ENCODE measurements around the gene EGR1.

EGR1 gene

DNA sequence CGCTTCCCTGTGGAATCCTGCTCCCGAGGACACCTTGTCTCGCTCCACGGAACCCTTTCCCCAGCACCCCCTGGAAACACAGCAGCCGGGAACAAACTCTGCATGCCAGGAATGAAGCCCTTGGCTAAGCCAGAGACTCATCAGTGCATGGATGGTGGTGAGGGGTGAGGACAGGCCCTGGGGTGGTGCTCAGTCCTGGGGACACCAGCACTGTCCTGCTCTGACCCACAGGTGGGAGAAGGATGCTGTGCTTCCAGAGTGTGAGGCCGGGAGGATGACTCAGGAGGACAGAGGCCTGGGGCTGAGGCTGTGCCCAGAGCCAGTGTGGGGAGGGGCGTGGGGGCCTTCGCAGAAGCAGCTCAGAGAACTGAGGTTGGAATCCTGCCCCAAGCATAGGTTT is 11.2 kb upstream of the EGR1 start:
- DNase-seq = no peak

DNA sequence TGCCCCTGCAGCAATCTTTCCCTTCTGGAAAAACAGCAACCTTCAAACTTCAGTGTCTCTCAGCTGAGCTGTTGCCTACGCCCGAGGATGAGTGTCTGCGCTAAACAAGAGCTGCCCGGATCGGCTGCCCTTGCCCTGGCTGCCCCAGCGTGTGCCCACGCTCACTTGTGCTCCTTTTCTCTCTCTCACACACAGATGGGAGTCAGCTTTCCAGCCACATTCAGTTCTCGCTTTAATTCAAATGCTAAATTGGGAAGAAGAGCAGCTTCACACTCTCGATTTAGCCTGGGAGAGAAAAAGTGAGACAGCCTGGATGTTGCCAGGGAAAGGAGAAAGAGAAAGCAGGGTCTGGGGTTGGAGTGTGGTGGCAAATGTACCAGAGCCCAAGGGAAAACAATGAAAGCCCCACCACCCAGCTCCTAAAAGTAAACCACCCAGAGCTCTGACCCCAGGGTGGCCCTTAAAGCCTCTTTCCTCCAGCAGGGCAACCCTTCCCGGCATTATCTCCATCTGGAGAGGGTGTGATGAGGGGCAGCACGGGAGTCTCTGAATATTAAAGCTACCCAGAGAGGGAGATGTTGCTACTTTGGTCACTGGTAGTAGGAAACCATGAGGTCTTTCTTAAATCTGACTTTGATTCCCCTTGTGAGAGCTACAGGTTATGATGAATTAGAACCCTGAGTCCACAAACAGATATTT is 9.9 kb upstream of the EGR1 start:
- no peak for DNase-seq

DNA sequence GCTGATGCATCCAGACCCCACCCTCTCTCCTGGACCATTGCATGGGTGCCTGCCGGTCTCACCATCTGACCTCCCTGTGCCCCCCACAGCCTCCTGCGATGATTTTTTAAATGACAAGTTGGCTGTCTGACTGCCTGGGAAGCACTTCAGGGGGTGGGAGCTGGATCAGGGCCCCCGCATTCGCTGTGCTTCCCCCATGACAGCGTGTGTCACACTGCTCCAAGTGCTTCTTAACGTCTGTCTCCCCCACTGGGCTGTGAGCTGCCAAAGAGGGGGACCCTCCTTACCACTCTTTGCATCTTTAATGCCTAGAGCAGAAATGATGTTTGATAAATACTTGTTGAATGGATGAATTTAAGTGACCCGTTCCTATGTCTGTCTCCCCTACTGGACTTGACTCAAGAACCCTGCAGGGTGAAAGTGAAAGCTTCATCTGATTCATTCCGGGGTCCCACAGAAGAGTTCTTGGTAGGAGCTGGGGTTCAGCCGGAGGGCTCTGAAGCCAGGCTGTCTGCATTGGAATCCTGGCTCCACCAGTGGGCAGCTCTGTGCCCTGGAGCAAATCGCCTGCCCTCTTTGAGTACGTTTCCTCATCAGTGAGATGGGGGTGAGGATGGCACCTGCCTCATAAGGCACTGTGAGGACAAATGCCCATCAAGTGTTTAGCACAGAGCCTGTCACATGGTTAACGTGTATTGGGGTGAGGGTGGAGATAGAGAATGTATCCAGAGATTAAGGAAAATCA is 7.6 kb upstream of the EGR1 start:
- DNase-seq = no peak

DNA sequence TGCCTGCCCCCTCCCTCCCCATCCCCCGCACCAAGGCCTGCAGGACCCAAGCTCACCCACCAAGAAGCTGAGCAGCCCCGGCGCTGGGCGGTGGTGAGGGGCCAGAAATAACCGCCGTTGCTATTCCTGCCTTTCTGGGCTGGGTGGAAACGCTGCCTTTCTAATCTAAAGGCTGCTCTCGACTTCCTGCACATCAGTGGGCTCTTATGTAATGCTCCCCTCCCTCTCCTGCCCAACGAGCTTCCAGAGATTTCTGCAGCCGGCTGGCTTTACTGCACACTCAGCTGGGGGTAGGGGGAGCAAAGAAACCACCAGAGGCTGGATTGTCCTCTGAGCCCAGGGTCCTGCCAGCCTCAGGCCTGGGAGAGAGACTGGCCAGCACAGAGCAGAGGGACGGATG is 6.9 kb upstream of the EGR1 start:
- no peak for DNase-seq

DNA sequence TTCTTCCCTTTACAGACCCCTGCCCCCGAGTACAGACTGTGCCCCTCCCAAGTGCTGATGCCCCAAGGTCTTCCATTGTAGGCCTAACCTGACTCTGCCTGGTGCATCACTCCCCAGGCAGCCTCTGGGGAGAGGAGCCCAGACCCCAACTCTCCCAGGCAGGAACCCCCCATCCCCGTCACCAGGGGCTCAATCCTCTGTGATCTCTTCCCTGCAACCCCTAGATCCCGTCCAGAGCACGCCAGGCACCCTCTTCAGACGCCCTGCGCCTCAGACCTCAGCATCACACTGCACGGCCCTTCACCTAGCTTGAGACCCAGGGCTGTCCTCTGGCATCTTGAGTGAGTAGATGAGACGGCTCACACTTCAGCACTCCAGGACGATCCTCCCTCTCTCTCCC is 6.4 kb upstream of the EGR1 start:
- no peak for DNase-seq

DNA sequence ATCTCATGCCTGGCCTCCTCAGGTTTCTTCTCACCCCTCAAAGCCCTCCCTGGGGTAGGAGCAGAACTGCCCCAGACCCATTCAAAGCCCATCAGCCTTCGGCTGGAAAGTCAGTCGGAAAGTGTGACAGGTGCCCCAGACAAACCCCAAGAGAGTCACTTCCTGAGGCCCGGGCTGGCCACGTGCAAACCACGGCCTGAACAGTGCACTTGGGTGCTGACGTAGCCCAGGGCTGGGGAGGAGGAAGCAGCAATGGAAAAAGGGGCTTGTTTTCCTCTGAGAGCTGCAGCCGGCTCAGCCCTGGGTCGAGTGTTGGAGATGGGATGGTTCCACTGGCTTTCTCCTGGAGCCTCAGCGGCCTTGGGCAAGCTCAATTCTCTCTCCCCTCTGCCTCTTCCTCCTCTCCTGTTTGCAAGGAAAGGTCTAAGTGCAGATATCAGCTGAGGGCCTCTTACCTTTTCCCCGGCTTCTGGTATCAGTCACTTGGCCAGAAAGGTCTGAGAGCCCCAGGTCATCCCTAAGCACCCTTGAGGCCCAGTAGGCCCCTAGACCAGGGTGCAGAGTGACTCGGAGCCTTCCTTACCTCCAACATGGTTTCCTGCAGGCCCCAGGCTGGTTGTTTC is 5.9 kb upstream of the EGR1 start:
- no peak for DNase-seq

DNA sequence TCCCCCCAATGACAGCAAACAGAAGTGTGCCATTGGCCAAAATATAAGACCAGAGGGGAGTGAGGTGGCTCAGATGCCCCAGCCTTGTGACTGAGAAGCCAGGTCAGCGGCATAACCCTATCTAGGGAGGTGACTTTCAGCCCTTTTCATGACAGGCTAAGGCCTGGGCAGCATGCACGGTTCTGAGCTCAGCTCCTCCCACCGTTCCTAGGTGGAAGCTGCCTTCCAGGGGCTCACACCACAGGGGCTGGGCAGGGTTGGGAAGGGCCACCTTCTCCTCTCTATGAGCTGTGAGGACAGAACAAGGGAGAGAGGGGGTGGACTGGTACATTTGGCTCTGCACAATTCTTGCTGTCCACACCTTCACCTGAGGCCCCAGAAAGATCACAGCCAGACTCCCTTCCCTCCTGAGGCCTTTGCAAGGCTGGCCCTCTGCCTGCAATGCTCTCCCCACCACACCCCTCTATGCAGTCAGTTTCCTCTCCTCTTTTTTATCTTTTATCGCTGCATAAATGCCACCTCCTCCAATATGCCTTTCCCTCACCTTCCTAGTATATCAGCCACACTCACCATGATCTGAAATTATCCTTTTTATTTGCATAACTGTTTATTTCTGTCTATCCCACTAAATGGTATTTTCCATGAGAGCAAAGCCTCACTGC is 5.1 kb upstream of the EGR1 start:
- no peak for DNase-seq

DNA sequence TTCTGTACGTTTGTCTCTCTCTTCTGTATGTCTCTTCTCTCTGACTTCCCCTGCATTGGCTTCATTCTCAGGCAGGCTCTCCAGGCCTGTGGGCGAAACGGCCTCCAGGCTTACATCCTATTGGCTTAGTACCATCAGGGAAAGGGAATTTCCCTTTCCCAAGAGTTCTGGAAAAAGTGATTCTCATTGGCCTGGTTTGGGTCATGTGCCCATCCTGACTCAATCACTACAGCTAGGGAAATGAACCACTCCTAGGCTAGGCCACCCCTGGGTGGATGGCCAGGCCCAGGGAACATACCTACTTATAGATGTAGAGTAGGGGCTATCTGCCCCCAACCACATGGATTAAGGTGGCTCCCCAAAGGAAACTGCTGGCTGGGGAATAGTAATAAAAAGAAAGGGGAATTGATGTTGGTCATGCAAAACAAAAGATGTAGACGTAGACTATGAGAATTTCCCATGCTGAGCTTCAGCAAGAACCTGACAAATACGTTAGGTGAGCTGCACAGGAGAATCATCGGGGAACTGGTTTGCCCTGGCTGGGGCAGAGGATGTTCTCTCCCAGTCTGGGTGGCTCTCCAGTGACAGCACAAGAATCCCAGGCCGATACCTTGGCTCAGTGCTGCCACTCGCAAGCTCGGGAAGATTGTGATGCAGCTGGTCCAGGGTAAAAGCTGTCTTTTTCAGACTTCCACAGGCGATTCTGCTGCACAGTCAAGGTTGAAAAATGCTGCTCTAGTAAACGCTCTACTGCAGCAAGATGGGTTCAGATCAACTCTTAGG is 3.7 kb upstream of the EGR1 start:
- DNase-seq = no peak

DNA sequence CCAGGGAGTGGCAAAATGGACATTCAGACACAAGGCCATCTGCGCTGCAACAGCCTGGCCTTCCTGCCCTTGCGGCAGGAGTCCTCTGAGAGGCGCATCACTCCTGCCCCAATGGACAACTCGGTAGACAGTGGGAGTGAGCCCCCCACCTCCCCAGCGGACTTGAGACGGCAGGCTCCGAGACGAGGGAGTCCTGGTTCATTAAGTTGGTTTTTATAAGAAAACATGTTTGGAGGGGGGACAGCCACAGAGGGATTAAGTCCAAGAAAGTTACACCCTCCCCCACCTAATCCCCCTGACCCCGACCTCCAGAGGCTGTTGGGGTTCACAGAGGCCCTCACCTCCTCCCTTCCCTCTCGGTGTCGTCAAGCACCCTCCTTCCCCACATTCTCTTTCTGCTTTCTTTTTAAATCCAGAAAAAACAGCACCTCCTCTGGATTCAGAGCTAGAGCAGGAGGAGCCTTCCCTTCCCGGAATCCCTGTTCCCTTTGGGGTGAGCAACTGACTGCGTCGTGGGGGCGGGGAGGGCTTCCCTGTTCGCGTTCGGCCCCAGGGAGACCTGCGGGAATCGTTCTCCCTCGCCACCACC is 1.8 kb upstream of the EGR1 start:
- DNase-seq = no peak

DNA sequence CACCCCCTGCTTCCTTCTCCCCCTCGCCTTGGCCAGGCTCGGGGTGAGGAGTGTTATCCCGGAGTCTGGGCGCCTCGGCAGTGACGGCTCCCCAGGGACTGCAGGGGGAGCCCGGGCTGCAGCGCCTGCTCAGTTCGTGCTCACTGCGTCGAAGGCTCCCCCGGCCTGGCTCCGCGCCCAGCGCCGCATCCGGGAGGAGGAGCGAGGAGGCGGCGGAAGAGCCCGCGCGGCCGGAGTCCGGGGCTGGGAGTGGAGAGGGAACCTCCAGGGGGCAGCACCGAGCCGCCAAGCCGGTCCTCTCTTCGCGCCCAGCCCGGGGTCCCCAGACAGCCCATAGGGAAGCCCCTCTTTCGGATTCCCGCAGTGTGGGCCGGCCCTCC is 1.3 kb upstream of the EGR1 start:
- DNase-seq = peak; percentile 97

DNA sequence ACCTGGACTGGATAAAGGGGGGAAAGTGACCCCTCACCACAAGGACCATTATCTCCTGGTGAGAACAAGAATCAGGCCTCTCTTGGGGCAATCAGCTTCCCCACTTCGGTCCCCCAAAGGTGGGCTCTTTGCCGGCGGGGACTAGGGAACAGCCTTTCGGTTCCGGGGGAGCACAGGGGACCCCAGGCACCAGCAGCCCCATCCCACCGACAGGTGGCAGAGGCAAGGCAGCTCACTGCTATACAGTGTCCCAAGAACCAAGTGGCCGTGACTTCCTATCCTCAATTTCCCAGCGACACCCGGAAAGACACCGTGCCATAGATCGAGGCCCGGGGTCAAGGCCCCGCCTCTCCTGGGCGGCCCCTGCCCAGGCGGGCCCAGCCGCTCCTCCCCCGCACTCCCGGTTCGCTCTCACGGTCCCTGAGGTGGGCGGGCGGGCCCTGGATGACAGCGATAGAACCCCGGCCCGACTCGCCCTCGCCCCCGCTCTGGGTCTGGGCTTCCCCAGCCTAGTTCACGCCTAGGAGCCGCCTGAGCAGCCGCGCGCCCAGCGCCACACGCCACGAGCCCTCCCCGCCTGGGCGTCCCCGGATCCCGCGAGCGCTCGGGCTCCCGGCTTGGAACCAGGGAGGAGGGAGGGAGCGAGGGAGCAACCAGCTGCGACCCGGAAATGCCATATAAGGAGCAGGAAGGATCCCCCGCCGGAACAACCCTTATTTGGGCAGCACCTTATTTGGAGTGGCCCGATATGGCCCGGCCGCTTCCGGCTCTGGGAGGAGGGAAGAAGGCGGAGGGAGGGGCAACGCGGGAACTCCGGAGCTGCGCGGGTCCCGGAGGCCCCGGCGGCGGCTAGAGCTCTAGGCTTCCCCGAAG is 655 bp upstream of the EGR1 start:
- peak; percentile 98 for DNase-seq

DNA sequence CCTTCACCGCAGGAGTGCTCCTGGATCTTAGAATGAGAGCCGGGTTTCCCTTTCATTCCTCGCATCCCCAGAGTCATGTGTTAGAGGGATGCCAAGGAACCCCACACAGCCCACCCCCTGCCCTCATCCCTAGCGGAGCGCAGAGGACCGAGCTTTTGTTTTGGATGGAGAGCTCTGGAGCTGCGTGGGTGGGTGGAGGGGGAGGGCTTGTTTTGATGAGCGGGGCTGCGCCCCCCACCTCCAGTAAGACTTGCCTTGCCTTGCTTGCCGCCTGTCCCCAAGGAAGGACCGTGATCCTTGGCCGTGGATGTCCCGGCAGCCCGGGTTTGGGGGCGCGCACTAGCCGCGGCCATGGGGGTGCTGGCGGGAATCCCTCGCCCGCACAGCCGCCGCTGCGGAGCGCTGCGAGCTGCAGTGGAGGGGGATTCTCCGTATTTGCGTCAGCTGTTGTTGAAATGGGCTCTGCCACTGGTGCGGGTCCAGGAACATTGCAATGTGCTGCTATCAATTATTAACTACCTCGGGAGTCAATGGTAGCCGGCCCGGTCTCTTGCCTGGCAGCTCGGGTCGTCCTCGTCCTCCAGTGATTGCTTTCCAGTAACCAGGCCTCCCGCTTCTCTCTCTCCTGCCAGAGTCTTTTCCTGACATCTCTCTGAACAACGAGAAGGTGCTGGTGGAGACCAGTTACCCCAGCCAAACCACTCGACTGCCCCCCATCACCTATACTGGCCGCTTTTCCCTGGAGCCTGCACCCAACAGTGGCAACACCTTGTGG is 1.0 kb downstream of the EGR1 start:
- DNase-seq = no peak

DNA sequence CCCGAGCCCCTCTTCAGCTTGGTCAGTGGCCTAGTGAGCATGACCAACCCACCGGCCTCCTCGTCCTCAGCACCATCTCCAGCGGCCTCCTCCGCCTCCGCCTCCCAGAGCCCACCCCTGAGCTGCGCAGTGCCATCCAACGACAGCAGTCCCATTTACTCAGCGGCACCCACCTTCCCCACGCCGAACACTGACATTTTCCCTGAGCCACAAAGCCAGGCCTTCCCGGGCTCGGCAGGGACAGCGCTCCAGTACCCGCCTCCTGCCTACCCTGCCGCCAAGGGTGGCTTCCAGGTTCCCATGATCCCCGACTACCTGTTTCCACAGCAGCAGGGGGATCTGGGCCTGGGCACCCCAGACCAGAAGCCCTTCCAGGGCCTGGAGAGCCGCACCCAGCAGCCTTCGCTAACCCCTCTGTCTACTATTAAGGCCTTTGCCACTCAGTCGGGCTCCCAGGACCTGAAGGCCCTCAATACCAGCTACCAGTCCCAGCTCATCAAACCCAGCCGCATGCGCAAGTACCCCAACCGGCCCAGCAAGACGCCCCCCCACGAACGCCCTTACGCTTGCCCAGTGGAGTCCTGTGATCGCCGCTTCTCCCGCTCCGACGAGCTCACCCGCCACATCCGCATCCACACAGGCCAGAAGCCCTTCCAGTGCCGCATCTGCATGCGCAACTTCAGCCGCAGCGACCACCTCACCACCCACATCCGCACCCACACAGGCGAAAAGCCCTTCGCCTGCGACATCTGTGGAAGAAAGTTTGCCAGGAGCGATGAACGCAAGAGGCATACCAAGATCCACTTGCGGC is 1.8 kb downstream of the EGR1 start:
- DNase-seq = no peak

DNA sequence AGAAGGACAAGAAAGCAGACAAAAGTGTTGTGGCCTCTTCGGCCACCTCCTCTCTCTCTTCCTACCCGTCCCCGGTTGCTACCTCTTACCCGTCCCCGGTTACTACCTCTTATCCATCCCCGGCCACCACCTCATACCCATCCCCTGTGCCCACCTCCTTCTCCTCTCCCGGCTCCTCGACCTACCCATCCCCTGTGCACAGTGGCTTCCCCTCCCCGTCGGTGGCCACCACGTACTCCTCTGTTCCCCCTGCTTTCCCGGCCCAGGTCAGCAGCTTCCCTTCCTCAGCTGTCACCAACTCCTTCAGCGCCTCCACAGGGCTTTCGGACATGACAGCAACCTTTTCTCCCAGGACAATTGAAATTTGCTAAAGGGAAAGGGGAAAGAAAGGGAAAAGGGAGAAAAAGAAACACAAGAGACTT is 2.4 kb downstream of the EGR1 start:
- DNase-seq = no peak

DNA sequence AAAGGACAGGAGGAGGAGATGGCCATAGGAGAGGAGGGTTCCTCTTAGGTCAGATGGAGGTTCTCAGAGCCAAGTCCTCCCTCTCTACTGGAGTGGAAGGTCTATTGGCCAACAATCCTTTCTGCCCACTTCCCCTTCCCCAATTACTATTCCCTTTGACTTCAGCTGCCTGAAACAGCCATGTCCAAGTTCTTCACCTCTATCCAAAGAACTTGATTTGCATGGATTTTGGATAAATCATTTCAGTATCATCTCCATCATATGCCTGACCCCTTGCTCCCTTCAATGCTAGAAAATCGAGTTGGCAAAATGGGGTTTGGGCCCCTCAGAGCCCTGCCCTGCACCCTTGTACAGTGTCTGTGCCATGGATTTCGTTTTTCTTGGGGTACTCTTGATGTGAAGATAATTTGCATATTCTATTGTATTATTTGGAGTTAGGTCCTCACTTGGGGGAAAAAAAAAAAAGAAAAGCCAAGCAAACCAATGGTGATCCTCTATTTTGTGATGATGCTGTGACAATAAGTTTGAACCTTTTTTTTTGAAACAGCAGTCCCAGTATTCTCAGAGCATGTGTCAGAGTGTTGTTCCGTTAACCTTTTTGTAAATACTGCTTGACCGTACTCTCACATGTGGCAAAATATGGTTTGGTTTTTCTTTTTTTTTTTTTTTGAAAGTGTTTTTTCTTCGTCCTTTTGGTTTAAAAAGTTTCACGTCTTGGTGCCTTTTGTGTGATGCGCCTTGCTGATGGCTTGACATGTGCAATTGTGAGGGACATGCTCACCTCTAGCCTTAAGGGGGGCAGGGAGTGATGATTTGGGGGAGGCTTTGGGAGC is 3.1 kb downstream of the EGR1 start:
- no peak for DNase-seq

DNA sequence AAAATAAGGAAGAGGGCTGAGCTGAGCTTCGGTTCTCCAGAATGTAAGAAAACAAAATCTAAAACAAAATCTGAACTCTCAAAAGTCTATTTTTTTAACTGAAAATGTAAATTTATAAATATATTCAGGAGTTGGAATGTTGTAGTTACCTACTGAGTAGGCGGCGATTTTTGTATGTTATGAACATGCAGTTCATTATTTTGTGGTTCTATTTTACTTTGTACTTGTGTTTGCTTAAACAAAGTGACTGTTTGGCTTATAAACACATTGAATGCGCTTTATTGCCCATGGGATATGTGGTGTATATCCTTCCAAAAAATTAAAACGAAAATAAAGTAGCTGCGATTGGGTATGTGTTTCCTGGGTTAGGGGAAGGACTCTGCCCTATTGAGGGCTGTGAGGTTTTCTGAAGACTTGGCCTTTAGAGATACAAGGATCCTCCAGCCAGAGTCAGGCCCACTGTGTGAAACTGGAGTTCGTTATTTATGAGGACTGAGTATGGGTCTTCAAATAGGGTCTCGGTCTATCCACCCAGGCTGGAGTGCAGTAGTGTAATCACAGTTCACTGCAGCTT is 3.8 kb downstream of the EGR1 start:
- DNase-seq = no peak

DNA sequence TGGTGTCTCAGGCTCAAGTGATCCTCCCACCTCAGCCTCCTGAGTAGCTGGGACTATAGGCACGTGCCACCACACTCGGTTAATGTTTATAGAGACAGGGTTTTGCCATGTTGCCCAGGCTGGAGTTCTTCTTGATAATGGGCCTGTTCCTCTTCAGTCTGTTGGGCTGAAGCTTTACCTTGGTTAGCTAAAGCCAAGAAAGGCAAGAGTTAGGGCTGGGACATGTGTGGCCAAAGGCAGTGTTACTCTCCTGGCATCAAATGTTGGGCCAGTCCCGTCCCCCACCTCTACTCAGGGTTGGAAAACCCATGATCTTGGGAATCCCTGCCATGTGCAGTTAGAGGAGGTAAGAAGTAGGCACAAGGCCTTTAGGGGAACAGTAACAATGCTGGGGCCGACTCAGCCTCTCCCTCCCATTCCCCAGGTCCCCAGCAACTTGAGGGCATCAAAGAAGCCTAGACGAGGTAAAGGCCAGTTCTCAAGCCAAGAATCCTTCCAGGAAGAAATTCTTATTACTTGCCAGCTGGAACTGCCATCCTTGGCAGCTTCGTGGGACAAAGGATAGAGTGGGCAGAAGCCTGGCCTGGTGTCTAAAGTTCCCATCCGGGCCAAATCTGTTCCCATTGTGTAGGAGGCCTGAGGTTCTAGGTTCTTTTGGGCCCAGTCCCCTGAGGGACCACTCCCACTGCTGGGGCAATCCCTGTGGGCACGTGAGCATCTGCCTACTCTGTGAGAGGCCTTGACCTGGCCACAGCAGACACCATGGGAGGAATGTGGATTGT is 4.5 kb downstream of the EGR1 start:
- DNase-seq = no peak
